Activated CD4-positive, CD25-positive, alpha-beta regulatory T cell treated with anti-CD3 and anti-CD28 coated beads, Interleukin-2, amount 50 U/mL, for 72 hours (primary cell): Measurements from ENCODE around the gene PSMB1.
"Not testable (repeated sequence)": the region's sequence is repeated elsewhere in the genome, so short reads cannot be mapped to it uniquely, and the experiment has no call there.

ENCODE experiments used
- DNase-seq: peaks from one replicate; pipeline ENCODE4 v3.0.0; 2021

PSMB1 gene

GRCh38 chr6:170533792-170534191 is 19.3 kb downstream of the PSMB1 start:
- DNase-seq: no peak

- no peak for DNase-seq
Observed at GRCh38 chr6:170532867-170533488, 20.1 kb downstream of the PSMB1 start.

DNA sequence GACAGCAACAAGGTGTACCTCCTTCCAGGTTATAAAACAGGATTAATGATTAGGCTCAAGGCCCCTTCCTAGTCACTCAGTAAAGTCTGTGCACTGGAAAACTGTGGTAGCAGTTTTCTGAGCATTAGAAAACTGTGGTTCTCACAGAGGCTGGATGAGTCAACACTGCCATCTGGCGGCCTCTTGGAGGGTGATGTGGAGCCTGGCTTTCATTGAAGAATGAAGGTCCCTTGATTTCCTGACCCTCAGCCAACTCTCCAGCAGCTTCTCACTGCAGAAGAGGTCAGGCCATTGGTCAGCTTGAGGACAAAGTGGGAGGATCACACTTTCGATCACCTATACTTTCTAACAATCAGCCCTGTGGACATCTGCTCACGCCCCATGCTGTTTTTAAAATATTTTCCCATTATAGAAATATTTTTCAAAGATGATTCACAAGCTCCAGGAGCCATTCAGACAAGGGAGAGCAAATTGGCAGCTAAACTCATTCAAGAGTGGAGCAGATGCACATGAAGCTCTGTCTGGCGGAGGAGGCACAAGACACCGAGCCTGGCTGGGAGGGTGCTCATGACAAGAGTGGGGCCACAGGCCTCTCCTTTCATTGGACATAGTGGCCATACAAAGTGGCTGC is 23.2 kb downstream of the PSMB1 start:
- DNase-seq: peak; percentile 63

DNA sequence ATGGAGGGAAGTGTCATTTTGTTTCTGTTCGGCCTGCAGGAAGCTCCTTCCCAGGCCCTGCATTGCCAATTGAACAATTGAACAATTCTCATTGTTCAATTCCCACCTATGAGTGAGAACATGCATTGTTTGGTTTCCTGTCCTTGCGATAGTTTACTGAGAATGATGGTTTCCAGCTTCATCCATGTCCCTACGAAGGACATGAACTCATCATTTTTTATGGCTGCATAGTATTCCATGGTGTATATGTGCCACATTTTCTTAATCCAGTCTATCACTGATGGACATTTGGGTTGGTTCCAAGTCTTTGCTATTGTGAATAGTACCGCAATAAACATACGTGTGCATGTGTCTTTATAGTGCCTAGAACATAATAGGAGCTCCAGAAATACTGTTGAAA is 25.1 kb downstream of the PSMB1 start:
- DNase-seq: not testable (repeated sequence)

- no peak for DNase-seq
Observed at GRCh38 chr6:170525795-170526194, 27.3 kb downstream of the PSMB1 start.

GRCh38 chr6:170524172-170524502 is 29.0 kb downstream of the PSMB1 start:
- DNase-seq: no peak

DNA sequence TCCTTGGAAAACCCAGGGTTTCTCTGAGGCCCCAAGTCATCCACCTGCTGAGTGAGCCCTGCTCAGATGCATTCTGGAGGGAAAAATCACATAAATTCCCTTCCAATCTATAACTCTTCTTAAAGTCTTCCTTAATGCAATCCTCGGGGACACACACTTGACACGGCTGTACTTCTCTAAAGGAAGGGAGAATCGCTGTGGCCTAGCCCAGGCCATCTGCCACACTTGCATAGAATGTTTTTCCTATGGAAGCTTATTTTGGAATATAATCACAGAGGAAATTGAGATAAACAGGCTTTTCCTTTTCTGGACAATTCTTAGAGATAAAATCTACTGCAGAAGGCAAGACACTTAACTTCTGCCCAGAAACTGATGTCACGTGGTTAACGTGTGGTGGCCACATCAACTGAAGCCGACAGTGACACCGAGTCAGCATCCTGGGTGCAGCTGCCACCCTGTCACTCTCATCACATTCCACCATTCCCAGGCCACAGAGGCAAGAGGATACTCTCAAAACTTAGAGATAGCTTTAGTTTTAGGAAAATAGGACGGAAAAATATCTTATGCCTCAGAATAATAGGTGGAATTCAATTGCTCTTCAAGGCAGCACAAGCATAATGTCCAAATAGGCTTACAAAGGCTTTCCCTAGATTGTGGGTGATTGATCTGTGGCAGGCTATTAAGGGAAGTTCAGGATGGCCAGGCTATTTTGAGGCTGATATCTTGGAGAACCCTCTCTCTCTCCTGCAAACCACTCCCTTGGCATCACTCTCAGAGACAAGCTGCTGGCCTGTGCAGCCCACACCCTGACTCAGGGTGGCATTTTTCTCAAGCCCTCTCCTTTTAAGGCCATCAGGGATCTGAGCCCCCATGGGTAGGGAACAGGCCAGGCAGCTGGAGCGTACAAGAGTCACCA is 29.6 kb downstream of the PSMB1 start:
- no peak for DNase-seq

DNA sequence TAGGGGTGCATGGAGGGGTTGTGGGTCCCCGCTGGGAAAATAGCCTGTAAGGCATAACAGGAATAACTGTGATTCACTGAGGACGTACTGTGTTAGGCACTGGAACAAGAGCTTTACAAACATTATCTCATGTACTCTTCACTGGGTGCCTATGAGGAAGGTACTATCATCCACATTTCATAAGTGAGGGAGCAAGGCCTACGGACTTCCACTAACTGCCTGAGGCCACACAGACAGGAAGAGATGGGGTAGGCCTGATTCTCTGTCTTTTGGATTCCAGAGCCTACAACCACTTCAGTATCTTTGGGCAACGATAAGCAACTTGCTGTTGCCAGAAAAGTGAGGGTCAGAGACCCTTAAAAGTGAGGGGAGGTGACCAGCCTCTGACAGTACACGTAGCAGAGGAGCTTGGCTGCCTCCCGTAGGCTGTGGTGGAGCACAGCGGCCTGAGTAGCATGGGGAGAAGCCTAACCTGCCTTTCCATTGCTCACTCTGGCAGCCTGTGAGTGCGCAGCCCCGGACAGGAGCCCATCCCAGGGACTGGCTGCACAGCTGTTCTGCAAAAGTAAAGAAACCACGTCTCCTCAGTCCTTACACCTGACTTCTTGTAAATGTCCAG is 30.4 kb downstream of the PSMB1 start:
- no peak for DNase-seq

GRCh38 chr6:170516783-170517616 is 36.1 kb downstream of the PSMB1 start:
- no peak for DNase-seq

GRCh38 chr6:170514908-170515307 is 38.2 kb downstream of the PSMB1 start:
- DNase-seq: no peak

DNA sequence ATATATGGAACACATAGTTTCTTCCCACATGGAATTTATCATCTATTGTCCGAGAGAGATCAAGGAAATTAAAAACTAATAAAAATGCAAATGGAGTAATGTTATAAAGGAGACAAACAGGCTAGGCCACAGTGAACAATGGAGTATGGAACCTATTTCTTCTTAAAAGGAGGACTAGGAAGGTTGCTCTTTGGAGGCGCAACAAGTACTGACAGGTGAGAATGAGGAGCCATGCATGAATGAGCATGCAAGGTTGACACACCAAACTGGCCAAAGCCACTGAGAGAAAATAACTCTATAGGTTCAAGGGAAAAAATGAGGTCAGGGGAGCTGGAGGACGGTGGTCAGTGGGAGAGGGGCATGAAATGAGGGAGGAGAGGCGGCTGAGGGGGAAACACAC is 40.9 kb downstream of the PSMB1 start:
- no peak for DNase-seq

DNA sequence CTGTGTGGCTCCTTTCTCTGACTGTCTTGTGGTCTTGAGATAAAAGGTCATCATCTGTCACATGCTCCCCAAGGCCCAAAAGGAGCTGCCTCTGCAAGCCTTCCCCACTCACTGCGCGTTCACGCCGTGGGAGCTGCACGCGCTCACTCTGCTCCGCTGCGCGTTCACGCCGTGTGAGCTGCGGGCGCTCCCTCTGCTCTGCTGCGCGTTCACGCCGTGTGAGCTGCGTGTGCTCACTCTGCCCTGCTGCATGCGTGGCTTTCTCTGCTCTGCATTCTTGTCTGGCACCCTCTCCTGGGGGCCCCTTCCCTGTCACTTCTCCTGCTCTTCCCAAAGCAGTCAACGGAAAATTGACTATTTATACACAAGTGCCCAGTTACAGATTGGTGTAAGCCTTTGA is 42.5 kb downstream of the PSMB1 start:
- DNase-seq: no peak

GRCh38 chr6:170509723-170510018 is 43.4 kb downstream of the PSMB1 start:
- no peak for DNase-seq

DNA sequence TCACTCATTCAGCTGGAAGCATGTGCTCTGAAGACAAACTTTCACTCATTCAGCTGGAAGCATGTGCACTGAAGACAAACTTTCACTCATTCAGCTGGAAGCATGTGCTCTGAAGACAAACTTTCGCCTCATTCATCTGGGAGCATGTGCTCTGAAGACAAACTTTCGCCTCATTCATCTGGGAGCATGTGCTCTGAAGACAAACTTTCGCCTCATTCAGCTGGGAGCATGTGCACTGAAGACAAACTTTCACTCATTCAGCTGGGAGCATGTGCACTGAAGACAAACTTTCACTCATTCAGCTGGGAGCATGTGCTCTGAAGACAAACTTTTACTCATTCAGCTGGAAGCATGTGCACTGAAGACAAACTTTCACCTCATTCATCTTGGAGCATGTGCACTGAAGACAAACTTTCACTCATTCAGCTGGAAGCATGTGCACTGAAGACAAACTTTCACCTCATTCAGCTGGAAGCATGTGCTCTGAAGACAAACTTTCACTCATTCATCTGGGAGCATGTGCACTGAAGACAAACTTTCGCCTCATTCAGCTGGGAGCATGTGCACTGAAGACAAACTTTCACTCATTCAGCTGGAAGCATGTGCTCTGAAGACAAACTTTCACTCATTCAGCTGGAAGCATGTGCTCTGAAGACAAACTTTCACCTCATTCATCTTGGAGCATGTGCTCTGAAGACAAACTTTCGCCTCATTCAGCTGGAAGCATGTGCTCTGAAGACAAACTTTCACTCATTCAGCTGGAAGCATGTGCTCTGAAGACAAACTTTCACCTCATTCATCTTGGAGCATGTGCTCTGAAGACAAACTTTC is 44.0 kb downstream of the PSMB1 start:
- not testable (repeated sequence) for DNase-seq

DNA sequence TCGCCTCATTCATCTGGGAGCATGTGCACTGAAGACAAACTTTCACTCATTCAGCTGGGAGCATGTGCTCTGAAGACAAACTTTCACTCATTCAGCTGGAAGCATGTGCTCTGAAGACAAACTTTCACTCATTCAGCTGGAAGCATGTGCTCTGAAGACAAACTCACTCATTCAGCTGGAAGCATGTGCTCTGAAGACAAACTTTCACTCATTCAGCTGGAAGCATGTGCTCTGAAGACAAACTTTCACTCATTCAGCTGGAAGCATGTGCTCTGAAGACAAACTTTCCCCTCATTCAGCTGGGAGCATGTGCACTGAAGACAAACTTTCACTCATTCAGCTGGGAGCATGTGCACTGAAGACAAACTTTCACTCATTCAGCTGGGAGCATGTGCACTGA is 44.8 kb downstream of the PSMB1 start:
- not testable (repeated sequence) for DNase-seq

GRCh38 chr6:170507728-170508127 is 45.4 kb downstream of the PSMB1 start:
- not testable (repeated sequence) for DNase-seq

GRCh38 chr6:170506446-170506845 is 46.7 kb downstream of the PSMB1 start:
- no peak for DNase-seq

- no peak for DNase-seq
Observed at GRCh38 chr6:170505306-170505705, 47.8 kb downstream of the PSMB1 start.

- DNase-seq: no peak
Observed at GRCh38 chr6:170504479-170504878, 48.6 kb downstream of the PSMB1 start.

DNA sequence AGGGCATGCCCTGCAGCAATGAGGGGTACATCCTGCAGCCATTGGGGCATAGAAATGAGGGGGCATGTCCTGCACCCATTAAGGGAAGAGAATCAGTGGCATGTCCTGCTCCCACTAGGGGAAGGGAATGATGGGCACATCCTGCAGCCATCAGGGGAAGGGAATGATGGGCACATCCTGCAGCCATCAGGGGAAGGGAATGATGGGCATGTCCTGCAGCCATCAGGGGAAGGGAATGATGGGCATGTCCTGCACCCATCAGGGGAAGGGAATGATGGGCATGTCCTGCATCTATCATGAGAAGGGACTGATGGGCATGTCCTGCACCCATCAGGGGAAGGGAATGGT is 49.7 kb downstream of the PSMB1 start:
- DNase-seq: no peak

DNA sequence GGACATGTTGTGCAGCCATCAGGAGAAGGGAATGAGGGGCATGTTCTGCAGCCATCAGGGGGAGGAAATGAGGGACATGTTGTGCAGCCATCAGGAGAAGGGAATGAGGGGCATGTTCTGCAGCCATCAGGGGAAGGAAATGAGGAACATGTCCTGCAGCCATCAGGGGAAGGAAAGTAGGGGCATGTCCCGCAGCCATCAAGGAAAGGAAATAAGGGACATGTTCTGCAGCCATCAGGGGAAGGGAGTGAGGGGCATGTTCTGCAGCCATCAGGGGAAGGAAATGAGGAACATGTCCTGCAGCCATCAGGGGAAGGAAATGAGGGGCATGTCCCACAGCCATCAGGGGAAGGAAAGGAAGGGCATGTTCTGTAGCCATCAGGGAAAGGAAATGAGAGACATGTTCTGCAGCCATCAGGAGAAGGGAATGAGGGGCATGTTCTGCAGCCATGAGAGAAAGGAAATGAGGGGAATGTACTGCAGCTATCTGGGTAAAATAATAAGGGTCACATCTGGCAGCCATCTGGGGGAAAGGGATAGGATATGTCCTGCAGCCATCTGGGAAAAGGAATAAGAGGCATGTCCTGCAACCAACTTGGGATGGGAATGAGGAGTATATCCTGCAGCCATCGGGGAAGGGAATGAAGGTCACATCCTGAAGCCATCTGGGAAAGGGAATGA is 50.2 kb downstream of the PSMB1 start:
- not testable (repeated sequence) for DNase-seq
